Neural progenitor cell (in vitro differentiated cells): Measurements from ENCODE around the gene PFKFB4. TPM values are rescaled to one million over a fixed set of nuclear protein-coding genes. Genes with fewer than 3 reads are reported as not detected.
A peak's percentile ranks its signal among the peaks of the same experiment; 100 is the strongest.

Source experiments
- DNase-seq: peaks from one replicate; pipeline ENCODE4 v3.0.0-alpha.2; 2016; ENCODE audit warnings: low spot score
- H2AFZ ChIP-seq: fragments of 200-600 bp; sonication (generic); replicated peaks from 2 replicates; pipeline ENCODE4 v1.6.1; 2016; ENCODE audit warnings: antibody characterized with exemption
- H3F3A ChIP-seq: fragments of 200-600 bp; sonication (generic); 2 replicates; pipeline ENCODE4 v1.6.1; 2016; ENCODE audit warnings: antibody characterized with exemption, low read depth
- H3K27ac ChIP-seq: fragments of 200-600 bp; sonication (generic); 2 replicates; pipeline ENCODE4 v1.5.1; 2016; ENCODE audit warnings: mild to moderate bottlenecking
- H3K27me3 ChIP-seq: fragments of 200-600 bp; sonication (generic); 2 replicates; pipeline ENCODE4 v1.6.1; 2016; ENCODE audit warnings: mild to moderate bottlenecking, moderate library complexity
- H3K36me3 ChIP-seq: fragments of 200-600 bp; sonication (generic); 2 replicates; pipeline ENCODE4 v1.5.1; 2016
- H3K4me1 ChIP-seq: fragments of 200-600 bp; sonication (generic); 2 replicates; pipeline ENCODE4 v1.6.1; 2016; ENCODE audit warnings: mixed run types
- H3K4me2 ChIP-seq: fragments of 200-600 bp; sonication (generic); 2 replicates; pipeline ENCODE4 v1.6.1; 2016
- H3K4me3 ChIP-seq: fragments of 200-600 bp; sonication (generic); 2 replicates; pipeline ENCODE4 v1.5.1; 2016
- H3K79me2 ChIP-seq: fragments of 200-600 bp; sonication (generic); 2 replicates; pipeline ENCODE4 v1.6.1; 2016; ENCODE audit warnings: low read depth
- H3K9ac ChIP-seq: fragments of 200-600 bp; sonication (generic); 2 replicates; pipeline ENCODE4 v1.6.1; 2016
- H3K9me3 ChIP-seq: fragments of 200-600 bp; sonication (generic); 2 replicates; pipeline ENCODE4 v1.5.1; 2016; ENCODE audit warnings: low read depth
- H4K20me1 ChIP-seq: fragments of 200-600 bp; sonication (generic); 2 replicates; pipeline ENCODE4 v1.6.1; 2016; ENCODE audit warnings: low read depth
- H3K27ac Mint-ChIP-seq: 3 replicates; pipeline ENCODE4 v1.8.0; 2021; ENCODE audit warnings: mixed read lengths
- H3K27me3 Mint-ChIP-seq: 2 replicates; pipeline ENCODE4 v1.8.0; 2022; ENCODE audit warnings: low read depth, mild to moderate bottlenecking, inconsistent platforms, moderate library complexity, mixed read lengths; ENCODE audit not compliant: insufficient read depth
- H3K36me3 Mint-ChIP-seq: 3 replicates; pipeline ENCODE4 v1.8.0; 2021; ENCODE audit warnings: mixed read lengths
- H3K4me1 Mint-ChIP-seq: 3 replicates; pipeline ENCODE4 v1.8.0; 2021; ENCODE audit warnings: mixed read lengths
- H3K4me3 Mint-ChIP-seq: 3 replicates; pipeline ENCODE4 v1.8.0; 2021; ENCODE audit warnings: mild to moderate bottlenecking, moderate library complexity, mixed read lengths
- H3K9me3 Mint-ChIP-seq: 3 replicates; pipeline ENCODE4 v1.8.0; 2020; ENCODE audit warnings: mixed read lengths
- CTCF ChIP-seq: fragments of 200-600 bp; sonication (generic); IDR thresholded peaks from 2 replicates; pipeline ENCODE4 v1.5.1; 2017; ENCODE audit warnings: antibody characterized with exemption, mild to moderate bottlenecking
- EZH2 ChIP-seq: fragments of 200-600 bp; sonication (generic); IDR thresholded peaks from 2 replicates; pipeline ENCODE4 v1.6.1; 2017; ENCODE audit warnings: antibody characterized with exemption, mild to moderate bottlenecking, moderate library complexity
- EZH2phosphoT487 ChIP-seq: fragments of 200-600 bp; sonication (generic); IDR thresholded peaks from 2 replicates; pipeline ENCODE4 v1.6.1; 2017; ENCODE audit warnings: antibody characterized with exemption
- total RNA-seq: library from RNA; depleted of rRNA; stranded (reverse); fragments of >200 nt; gene quantifications from 2 replicates; pipeline ENCODE4 v1.2.3, GENCODE V29; 2015; ENCODE audit warnings: low replicate concordance

PFKFB4 gene
- total RNA-seq = 59.5 and 102 TPM in 2 replicates

DNA sequence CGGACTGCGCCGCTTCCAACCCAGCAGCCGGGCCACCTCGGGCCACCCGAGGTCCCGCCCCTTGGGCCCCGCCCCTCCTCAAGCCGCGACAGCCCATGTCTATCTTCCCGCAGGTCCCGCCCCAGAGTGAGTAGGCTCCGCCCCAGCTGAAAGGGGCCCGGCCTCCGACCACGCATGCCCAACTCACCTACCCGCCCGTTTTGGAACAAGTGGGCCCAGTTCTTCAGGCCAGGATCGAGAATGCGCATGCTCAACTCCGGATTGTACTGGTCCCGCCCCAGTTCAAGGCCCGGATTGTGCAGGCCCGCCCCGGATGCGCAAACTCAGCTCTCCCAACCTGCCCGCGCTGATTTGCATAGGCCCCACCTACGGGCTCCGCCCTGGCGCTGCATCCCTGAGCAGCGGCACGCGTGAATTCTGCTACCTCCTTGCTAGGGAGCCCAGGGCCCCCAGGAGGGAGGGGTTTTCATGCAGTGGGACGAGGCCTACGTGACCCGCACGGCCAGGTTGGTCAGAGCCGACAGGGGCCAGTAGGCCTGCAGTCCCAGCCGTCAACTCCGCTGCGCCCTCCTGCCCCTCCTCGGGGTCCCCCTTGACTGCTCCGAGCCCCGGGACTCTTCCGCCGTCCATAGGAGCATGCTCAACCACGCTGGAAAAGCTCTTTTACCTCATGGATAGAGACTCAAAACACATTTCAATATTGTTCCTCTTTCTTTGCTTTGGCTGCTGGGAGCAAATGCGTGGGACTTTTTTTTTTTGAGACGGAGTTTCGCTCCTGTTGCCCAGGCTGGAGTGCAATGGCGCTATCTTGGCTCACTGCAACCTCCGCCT lies at the start of gene PFKFB4:
Gene PFKFB4, minus strand, starts transcription at position 8 of the 831 bp plus-strand sequence. CDS start 26 bp downstream, outside the sequence.
- no peaks in the 10 kb centered on the region for H3K9me3 Mint-ChIP-seq
- peaks cover 33% of the 10 kb centered on the region for H4K20me1 ChIP-seq
- H3K9ac ChIP-seq = peak within 1 kb of the TSS; percentile 69
- peak; percentile 99 for DNase-seq
- H3K27me3 ChIP-seq = no peaks in the 10 kb centered on the region
- peaks cover 40% of the 10 kb centered on the region for H3K79me2 ChIP-seq
- H2AFZ ChIP-seq = peak within 1 kb of the TSS; percentile 37
- H3K4me1 Mint-ChIP-seq = peaks cover 62% of the 10 kb centered on the region
- H3K36me3 ChIP-seq = no peaks in the 10 kb centered on the region
- peak within 1 kb of the TSS; percentile 85 for H3K4me3 ChIP-seq
- no peaks in the 10 kb centered on the region for H3K9me3 ChIP-seq
- H3K4me2 ChIP-seq = peak within 1 kb of the TSS; percentile 90
- peak within 1 kb of the TSS; percentile 95 for H3K4me3 Mint-ChIP-seq
- no peak for TF ChIP-seq EZH2
- peak; percentile 39 for TF ChIP-seq CTCF
- TF ChIP-seq EZH2phosphoT487 = no peak
- peaks cover 12% of the 10 kb centered on the region for H3K27me3 Mint-ChIP-seq
- H3K27ac ChIP-seq = peak within 1 kb of the TSS; percentile 82
- peaks cover 38% of the 10 kb centered on the region for H3K4me1 ChIP-seq
- H3F3A ChIP-seq = peaks cover 19% of the 10 kb centered on the region
- peak within 1 kb of the TSS; percentile 33 for H3K27ac Mint-ChIP-seq
- peaks cover 4% of the 10 kb centered on the region for H3K36me3 Mint-ChIP-seq

- H3K36me3 Mint-ChIP-seq = peaks cover 35% of the 10 kb centered on the region
- no peak overlapping the region for H3K27ac ChIP-seq
- no peaks in the 10 kb centered on the region for H3K36me3 ChIP-seq
Measured at GRCh38 chr3:48601622-48601994, 45.0 kb upstream of the PFKFB4 start.

DNA sequence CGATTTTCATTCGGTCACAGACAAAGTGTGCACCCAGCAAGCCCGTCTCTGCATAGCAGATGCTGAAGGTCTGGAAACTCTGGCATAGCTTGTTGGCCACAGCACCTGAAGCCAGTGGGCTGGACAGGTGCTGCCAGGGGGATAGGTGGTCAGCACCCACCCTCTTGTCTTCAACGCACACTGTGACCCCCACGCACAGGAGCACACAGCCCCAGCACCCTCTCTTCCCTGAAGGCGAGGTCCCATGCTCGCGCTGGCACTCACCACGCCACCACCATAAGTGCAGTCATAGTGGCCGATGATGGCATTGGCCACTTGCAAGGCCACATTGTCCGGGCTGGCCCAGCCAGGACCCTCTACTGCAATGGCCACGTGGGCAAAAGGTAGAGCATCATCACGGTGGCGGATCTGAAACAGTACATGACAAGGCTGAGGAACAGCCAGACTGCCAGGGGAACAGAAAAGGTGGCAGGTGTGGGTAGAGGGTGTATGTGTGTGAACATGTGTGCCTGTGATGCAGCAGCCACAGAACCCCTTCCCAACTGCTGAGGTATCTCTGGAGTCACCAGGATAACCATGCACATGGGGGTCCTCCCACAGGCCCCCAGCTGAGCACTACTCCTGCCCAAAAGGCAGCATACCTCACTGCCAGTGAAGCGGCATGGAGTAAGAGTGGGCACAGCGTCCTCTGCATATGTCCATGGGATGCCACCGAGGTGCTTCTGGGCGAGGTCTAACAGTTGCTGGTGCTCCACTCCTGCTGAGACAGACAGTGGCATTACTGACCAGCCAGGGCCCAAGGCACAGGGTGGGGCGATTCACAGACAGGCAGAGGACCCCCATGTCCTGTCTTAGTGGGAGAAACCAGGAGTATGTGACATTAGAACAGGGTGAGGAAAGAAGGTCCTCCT lies 44.4 kb upstream of the PFKFB4 start:
- Histone ChIP-seq H4K20me1 (peaks cover 6% of the 10 kb centered on the region), H3K4me2 (no peak overlapping the region), H3K36me3 (no peaks in the 10 kb centered on the region), H3F3A (no peaks in the 10 kb centered on the region), H3K4me3 (no peak overlapping the region), H3K79me2 (peaks cover 4% of the 10 kb centered on the region), H2AFZ (no peak overlapping the region), H3K9me3 (no peaks in the 10 kb centered on the region), H3K27me3 (no peaks in the 10 kb centered on the region), H3K4me1 (no peaks in the 10 kb centered on the region), H3K27ac (no peak overlapping the region), H3K9ac (no peak overlapping the region)
- Mint-ChIP-seq H3K9me3 (no peaks in the 10 kb centered on the region), H3K27ac (no peak overlapping the region), H3K36me3 (peaks cover 35% of the 10 kb centered on the region), H3K27me3 (peaks cover 6% of the 10 kb centered on the region), H3K4me1 (peaks cover 6% of the 10 kb centered on the region), H3K4me3 (no peak overlapping the region)
- DNase-seq = no peak
- no peak for TF ChIP-seq CTCF
- TF ChIP-seq EZH2 = no peak
- TF ChIP-seq EZH2phosphoT487 = no peak

More at GRCh38 chr3:48601622-48601994, 45.0 kb upstream of the PFKFB4 start:
- H3K4me2 ChIP-seq = no peak overlapping the region
- H3K4me3 ChIP-seq = no peak overlapping the region
- no peaks in the 10 kb centered on the region for H3F3A ChIP-seq
- Mint-ChIP-seq H3K27me3 (peaks cover 4% of the 10 kb centered on the region), H3K27ac (no peak overlapping the region), H3K4me1 (peaks cover 3% of the 10 kb centered on the region), H3K4me3 (no peak overlapping the region), H3K9me3 (no peaks in the 10 kb centered on the region)
- no peaks in the 10 kb centered on the region for H3K9me3 ChIP-seq
- peaks cover 6% of the 10 kb centered on the region for H4K20me1 ChIP-seq
- TF ChIP-seq EZH2phosphoT487 (no peak), CTCF (no peak), EZH2 (no peak)
- DNase-seq = no peak
- H3K27me3 ChIP-seq = no peaks in the 10 kb centered on the region
- no peaks in the 10 kb centered on the region for H3K4me1 ChIP-seq
- no peak overlapping the region for H2AFZ ChIP-seq
- peaks cover 10% of the 10 kb centered on the region for H3K79me2 ChIP-seq
- no peak overlapping the region for H3K9ac ChIP-seq
